ENCODE measurements around the gene LRRC8B. TPM values are rescaled to one million over a fixed set of nuclear protein-coding genes. Genes with fewer than 3 reads are reported as not detected.

Gene LRRC8B
- total and polyA plus RNA-seq, 2 of the 13 experiments (the other 11 are each of a cell fraction or from before 2014, with no cell fraction given), result 4.9 to 7.6 TPM

GRCh38 chr1:89553157-89553556, 28.5 kb downstream of the LRRC8B start (continued):
- no peak for TF ChIP-seq RBFOX2 (IDR thresholded peaks at IDR 0.05; ENCODE audit: low read depth, low read length)

GRCh38 chr1:89555550-89555949, 30.9 kb downstream of the LRRC8B start:
- BruUV-seq (replicated peaks), result no TSS peak
- Histone ChIP-seq H2AFZ (ENCODE audit: low read length) (no peak overlapping the region), H3K9ac (ENCODE audit: insufficient read depth, low read depth, low read length) (no peak overlapping the region), H3K4me2 (ENCODE audit: low read depth, low read length) (no peak overlapping the region), H4K20me1 (ENCODE audit: insufficient read depth, low read length) (no peaks in the 10 kb centered on the region), H3K4me1 (ENCODE audit: insufficient read depth, low read length) (0 out of 2 replicates have a peak, but pooled peaks cover 16% of the 10 kb centered on the region), H3K4me3 (replicated peaks in 1 of 3; ENCODE audit: insufficient read depth in 1 of 3, low read depth in 2 of 3, low read length in 3 of 3) (no peak overlapping the region), H3K27ac (ENCODE audit: extremely low read length, insufficient read depth, low read length) (no peak overlapping the region), H3K27me3 (ENCODE audit: control insufficient read depth in 1 of 2, insufficient read depth in 2 of 2, low read length in 2 of 2) (no peaks in the 10 kb centered on the region), H3K36me3 (replicated peaks in 1 of 2; ENCODE audit: control insufficient read depth in 1 of 2, insufficient read depth in 2 of 2, low read length in 2 of 2) (peaks cover 0 to 3% of the 10 kb centered on the region in 2 experiments; a peak in 2 of 5 replicates), H3K9me3 (ENCODE audit: low read length) (no peaks in the 10 kb centered on the region), H3K79me2 (ENCODE audit: insufficient read depth, low read length) (no peaks in the 10 kb centered on the region)
- no peak for FAIRE-seq
- WGBS (ENCODE audit: low lambda C conversion rate), result 77% methylated on average over 2 of the region's 2 CpGs
- peak in 1 of 2 experiments; percentile 37; a peak in 1 of 4 replicates for TF ChIP-seq ATF4 (CRISPR knock-in tag; IDR thresholded peaks at IDR 0.05)
- TF ChIP-seq STAT5B (CRISPR knock-in tag; IDR thresholded peaks at IDR 0.05), result no peak
- in situ Hi-C loops (cut with HindIII; ENCODE audit: extremely low pct_ligation_motif_present, low pct_unique_long_range_greater_than_20kb), result no loop called here
- DNase-seq (ENCODE audit: low spot score), result no peak
- ChIA-PET CTCF (ENCODE audit: low intra/inter-chr PET ratio, low total read pairs) (no interaction called here), POLR2A (no interaction called here)
- intact Hi-C loops (cut with micrococcal nuclease; ENCODE audit: unreplicated experiment), result no loop called here
- no peak for ATAC-seq

- no peak for DNase-seq (ENCODE audit: low spot score)
- 0 out of 2 replicates have a peak, but pooled peaks cover 16% of the 10 kb centered on the region for H3K4me1 ChIP-seq (ENCODE audit: insufficient read depth, low read length)
- BruUV-seq (replicated peaks), result no TSS peak
- intact Hi-C loops (cut with micrococcal nuclease; ENCODE audit: unreplicated experiment), result no loop called here
- 96% methylated on average over 3 of the region's 3 CpGs for WGBS (ENCODE audit: low lambda C conversion rate)
- H3K79me2 ChIP-seq (ENCODE audit: insufficient read depth, low read length), result no peaks in the 10 kb centered on the region
- H3K27ac ChIP-seq (ENCODE audit: extremely low read length, insufficient read depth, low read length), result no peak overlapping the region
- no peak overlapping the region for H3K4me2 ChIP-seq (ENCODE audit: low read depth, low read length)
- ChIA-PET CTCF (ENCODE audit: low intra/inter-chr PET ratio, low total read pairs) (no interaction called here), POLR2A (no interaction called here)
- H3K9ac ChIP-seq (ENCODE audit: insufficient read depth, low read depth, low read length), result no peak overlapping the region
- H4K20me1 ChIP-seq (ENCODE audit: insufficient read depth, low read length), result no peaks in the 10 kb centered on the region
- no peak overlapping the region for H3K4me3 ChIP-seq (replicated peaks in 1 of 3; ENCODE audit: insufficient read depth in 1 of 3, low read depth in 2 of 3, low read length in 3 of 3)
- ATAC-seq, result no peak
- FAIRE-seq, result no peak
- H3K27me3 ChIP-seq (ENCODE audit: control insufficient read depth in 1 of 2, insufficient read depth in 2 of 2, low read length in 2 of 2), result no peaks in the 10 kb centered on the region
- TF ChIP-seq ZNF543 (CRISPR knock-in tag; IDR thresholded peaks at IDR 0.05), result no peak
- no peak for TF ChIP-seq BRD4 (CRISPR knock-in tag; IDR thresholded peaks at IDR 0.05)
- TF ChIP-seq ARID2 (CRISPR knock-in tag; IDR thresholded peaks at IDR 0.05; ENCODE audit: borderline replicate concordance), result no peak
- no peak for TF ChIP-seq HDAC2 (CRISPR knock-in tag; IDR thresholded peaks at IDR 0.05)
- no peak for TF ChIP-seq ZNF580 (CRISPR knock-in tag; IDR thresholded peaks at IDR 0.05; ENCODE audit: borderline replicate concordance, low read depth)
- no peak for TF ChIP-seq HOXD1 (CRISPR knock-in tag; IDR thresholded peaks at IDR 0.05)
- TF ChIP-seq SMAD1 (CRISPR knock-in tag; IDR thresholded peaks at IDR 0.05; ENCODE audit: borderline replicate concordance, low read depth), result no peak
- no peak for TF ChIP-seq ZNF207 (IDR thresholded peaks at IDR 0.05; ENCODE audit: borderline replicate concordance)
- no peak for TF ChIP-seq GATAD2A (CRISPR knock-in tag; IDR thresholded peaks at IDR 0.05)
- in situ Hi-C loops (cut with HindIII; ENCODE audit: extremely low pct_ligation_motif_present, low pct_unique_long_range_greater_than_20kb), result no loop called here
- peaks cover 0 to 3% of the 10 kb centered on the region in 2 experiments; a peak in 1 of 5 replicates for H3K36me3 ChIP-seq (replicated peaks in 1 of 2; ENCODE audit: control insufficient read depth in 1 of 2, insufficient read depth in 2 of 2, low read length in 2 of 2)
- H2AFZ ChIP-seq (ENCODE audit: low read length), result no peak overlapping the region
- H3K9me3 ChIP-seq (ENCODE audit: low read length), result no peaks in the 10 kb centered on the region
These were observed 32.3 kb downstream of the LRRC8B start for GRCh38 chr1:89556726-89557444.
